ENCODE results near the gene SPAG16. TPM values are rescaled to one million over a fixed set of nuclear protein-coding genes. Genes with fewer than 3 reads are reported as not detected.
"Not testable (repeated sequence)": the region's sequence is repeated elsewhere in the genome, so short reads cannot be mapped to it uniquely, and the experiment has no call there.

The SPAG16 gene
- total RNA-seq, 1 experiment from 2014 or later: 16.6 TPM

GRCh38 chr2:213691351-213691750 lies 407.1 kb downstream of the SPAG16 start:
- no peak for DNase-seq (ENCODE audit: low read depth)

- no peak for DNase-seq (ENCODE audit: low read depth)
Measured at GRCh38 chr2:213696442-213696841, 412.2 kb downstream of the SPAG16 start.

GRCh38 chr2:213701365-213701764 lies 417.1 kb downstream of the SPAG16 start:
- DNase-seq (ENCODE audit: low read depth): not testable (repeated sequence)

GRCh38 chr2:213703406-213704098 lies 419.3 kb downstream of the SPAG16 start:
- DNase-seq (ENCODE audit: low read depth): no peak

DNA sequence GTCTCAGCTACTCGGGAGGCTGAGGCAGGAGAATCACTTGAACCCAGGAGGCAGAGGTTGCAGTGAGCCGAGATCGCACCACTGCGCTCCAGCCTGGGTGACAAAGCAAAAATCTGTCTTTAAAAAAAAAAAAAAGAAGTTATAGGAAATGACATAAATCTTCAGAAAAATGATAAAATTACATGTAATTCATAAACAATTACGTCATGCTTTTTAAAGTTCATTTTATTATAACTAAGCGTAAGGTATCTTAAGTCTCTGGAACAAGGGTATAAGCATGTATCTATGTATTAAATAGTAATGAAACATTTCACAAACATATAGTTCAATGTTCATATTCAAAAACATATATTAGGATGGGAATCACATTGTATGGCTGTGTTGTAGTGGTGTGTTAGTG lies 425.9 kb downstream of the SPAG16 start:
- DNase-seq (ENCODE audit: low read depth): no peak

DNA sequence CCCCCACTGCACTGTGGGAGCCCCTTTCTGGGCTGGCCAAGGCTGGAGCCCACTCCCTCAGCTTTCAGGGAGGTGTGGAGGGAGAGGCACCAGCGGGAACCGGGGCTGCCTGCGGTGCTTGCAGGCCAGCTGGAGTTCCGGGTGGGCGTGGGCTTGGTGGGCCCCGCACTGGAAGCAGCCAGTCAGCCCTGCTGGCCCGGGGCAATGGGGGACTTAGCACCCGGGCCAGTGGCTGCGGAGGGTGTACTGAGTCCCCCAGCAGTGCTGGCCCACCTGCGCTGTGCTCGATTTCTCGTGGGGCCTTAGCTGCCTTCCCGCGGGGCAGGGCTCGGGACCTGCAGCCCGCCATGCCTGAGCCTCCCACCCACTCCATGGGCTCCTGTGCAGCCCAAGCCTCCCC lies 434.1 kb downstream of the SPAG16 start:
- not testable (repeated sequence) for DNase-seq (ENCODE audit: low read depth)

DNA sequence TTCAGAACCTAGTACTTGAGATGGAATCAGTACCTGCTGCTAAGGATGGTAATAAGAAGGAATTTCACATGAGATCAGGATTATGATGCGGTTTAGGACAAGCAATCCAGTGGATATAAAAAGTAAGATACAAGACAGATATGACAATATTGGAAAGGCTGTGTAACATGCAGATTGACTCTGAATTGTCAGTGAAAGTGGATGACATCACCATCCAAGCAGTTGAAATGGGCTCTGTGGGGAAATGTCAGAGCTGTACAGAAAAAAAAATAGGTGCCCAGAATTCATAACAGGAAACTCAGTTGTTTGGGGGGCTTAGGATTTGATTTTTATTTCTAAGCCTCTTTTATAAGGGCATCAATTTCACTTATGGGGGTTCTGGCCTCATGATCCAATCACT lies 438.3 kb downstream of the SPAG16 start:
- DNase-seq (ENCODE audit: low read depth): no peak

DNA sequence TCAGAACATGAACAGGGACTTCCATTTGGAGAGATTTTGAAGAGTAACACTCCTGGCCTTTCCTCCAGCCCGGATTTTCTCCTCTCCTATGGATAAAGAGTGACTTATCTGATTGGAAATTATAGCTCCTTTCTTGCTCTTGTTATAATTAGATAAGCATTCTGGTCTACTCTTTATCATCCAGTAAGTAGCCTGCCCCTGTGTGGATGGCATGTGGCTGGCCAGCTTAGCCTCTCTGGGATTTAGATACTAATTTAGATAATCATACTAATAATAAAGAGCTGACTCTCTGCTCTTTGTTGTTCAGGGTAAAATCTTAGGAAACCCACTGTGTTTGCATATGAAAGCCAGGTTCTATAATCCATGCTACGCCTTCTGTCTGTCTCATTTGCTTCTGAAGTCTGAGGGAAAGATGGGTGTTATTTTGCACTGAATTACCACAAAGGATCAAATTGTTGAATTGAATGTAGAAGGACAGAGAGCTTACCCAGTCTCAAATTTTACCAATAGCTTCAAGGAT lies 438.8 kb downstream of the SPAG16 start:
- DNase-seq (ENCODE audit: low read depth): no peak

DNA sequence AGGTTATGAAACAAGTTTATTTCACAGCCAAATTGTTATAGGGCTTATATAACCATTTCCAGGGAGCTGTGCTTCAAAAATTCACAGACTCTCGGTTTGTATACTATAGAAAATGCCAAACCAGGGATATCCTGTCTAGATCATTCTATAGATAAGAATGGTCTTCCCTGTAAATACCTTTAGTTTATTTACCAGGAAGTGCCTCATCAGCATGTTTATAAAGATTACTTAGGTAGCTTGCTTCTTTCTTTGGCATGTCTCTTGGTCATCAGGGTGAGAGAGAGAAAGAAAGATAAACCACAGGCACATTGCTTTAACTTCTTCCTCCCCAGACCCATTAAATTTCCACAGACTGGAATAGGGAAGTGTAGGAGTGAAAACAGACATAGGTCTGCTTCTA lies 439.4 kb downstream of the SPAG16 start:
- no peak for DNase-seq (ENCODE audit: low read depth)

- DNase-seq (ENCODE audit: low read depth): no peak
Measured at GRCh38 chr2:213726101-213726500, 441.8 kb downstream of the SPAG16 start.

DNA sequence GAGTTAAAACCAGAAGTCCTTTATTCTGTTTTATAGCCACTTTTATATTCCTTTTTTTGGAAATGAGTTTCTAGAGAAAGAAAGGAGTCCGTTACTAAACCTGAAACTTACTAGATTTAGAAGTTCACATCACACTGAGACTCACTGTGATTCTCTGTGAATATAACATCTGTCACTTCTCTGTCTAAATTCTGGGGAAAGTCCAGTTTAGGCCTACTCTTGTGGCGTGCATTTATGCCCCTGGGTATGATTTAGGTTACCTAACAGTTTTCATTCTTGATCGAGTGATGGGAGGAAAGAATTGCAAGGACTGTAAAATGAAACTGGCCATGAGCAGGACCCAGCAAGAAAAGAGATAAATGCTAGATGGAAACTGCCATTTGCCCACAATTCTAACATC lies 449.6 kb downstream of the SPAG16 start:
- DNase-seq (ENCODE audit: low read depth): no peak

DNA sequence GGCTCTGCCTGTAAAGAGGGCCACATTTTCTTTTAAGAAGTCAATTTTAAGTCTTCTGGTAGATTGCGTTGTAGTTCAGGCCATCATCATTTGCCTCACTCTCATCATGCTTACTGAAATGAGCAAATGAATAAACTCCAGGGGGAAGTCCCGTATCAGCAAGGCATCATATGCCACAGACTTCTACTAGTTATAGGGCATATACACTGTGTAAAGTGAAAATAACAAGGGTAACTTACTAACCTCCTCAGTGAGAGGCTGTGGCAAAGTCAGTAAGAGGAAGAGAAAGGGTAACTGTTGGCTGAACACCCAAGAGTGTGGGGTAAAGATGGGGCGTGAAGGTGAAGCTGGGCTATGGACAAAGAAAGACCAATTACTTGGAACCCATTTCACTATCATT lies 456.2 kb downstream of the SPAG16 start:
- DNase-seq (ENCODE audit: low read depth): no peak

- DNase-seq (ENCODE audit: low read depth): no peak
Measured at GRCh38 chr2:213751446-213751845, 467.2 kb downstream of the SPAG16 start.

- no peak for DNase-seq (ENCODE audit: low read depth)
Measured at GRCh38 chr2:213752575-213752974, 468.3 kb downstream of the SPAG16 start.

- DNase-seq (ENCODE audit: low read depth): no peak
Measured at GRCh38 chr2:213757525-213757924, 473.3 kb downstream of the SPAG16 start.

DNA sequence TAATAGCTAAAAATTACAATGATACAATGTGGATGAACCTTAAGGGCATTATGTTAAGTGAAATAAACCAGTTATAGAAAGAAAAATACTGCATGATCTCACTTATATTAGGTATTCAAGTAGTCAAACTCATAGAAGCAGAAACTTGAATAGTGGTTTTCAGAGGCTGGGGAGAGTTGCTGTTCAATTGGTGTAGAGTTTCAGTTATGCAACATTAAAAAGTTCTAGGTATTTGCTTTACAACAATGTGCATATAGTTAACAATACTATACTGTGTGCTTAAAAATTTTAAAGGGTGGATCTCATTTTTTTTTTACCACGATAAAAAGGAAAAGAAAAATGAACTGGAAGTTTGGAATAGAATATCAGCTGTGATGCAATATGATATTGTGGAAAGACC lies 479.1 kb downstream of the SPAG16 start:
- no peak for DNase-seq (ENCODE audit: low read depth)

DNA sequence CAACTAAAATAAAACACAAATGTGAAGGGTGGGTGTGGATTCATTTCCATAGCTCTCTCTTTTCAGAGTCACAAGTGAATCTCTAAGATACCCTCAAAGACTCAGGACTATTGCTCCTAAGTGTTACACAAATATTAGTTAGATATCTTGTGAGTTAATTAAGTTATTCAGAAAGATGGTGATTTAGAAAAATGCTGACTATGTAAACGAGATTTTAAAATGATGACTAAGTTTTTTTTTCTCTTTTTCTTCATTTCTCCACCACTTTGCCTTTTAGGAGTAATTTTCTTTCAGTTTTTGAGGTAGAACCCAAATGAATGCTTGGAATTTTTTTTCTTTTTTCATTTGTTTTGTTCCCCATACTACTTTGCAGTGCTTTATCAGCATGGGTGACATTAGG lies 479.7 kb downstream of the SPAG16 start:
- no peak for DNase-seq (ENCODE audit: low read depth)

DNA sequence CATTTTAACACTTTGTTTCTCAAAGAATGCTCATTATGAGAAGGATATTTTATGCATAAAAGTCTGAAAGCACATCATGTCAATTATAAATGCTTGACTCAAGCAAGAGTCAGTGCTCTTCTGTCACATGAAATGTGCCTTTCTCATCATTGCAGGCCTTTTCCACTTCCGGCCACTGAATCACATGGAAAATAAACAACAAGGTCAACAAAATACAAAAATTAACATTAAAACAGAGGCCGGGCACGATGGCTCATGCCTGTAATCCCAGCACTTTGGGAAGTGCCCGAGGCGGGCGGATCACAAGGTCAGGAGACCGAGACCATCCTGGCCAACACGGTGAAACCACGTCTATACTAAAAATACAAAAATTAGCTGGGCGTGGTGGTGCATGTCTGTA lies 480.6 kb downstream of the SPAG16 start:
- DNase-seq (ENCODE audit: low read depth): no peak

- no peak for DNase-seq (ENCODE audit: low read depth)
Measured at GRCh38 chr2:213766062-213766461, 481.8 kb downstream of the SPAG16 start.

DNA sequence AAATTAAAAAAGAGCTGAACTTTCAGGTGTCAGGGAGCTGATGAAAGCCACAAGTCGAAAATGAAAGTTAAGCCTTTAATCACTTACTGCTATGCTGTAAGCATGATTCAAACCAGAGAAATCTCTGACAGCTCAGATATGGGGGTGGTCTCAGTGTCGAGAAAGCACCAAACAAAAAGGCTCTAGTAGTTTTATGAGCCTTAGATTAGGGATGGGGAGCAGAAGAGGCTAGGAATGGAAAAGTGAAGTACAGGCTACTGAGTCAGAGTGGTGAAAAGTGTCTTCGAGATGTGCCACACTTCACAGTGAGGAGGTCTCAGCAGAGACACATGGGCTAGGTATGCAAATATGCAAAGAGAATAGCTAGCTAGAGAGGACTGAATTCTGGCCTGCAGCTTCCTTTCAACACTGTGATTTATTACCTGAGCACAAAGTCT lies 482.2 kb downstream of the SPAG16 start:
- DNase-seq (ENCODE audit: low read depth): no peak

DNA sequence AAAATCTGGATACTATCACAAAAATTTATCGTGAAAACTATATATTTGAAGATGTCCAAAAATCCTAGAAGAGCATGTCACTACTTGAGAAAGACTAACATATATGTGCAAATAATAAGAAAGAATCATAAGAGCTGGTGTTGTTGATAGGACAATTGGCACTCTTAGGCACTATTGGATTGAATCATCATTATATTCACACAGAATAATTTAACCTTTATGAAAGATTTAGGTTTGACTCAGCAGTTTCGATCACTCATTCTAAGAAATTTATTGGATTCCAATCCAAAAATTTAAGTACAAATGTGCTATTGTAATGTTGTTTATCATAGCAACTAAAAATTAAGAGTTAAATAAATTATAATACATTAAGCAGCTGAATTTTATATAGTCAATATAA lies 503.6 kb downstream of the SPAG16 start:
- no peak for DNase-seq (ENCODE audit: low read depth)

DNA sequence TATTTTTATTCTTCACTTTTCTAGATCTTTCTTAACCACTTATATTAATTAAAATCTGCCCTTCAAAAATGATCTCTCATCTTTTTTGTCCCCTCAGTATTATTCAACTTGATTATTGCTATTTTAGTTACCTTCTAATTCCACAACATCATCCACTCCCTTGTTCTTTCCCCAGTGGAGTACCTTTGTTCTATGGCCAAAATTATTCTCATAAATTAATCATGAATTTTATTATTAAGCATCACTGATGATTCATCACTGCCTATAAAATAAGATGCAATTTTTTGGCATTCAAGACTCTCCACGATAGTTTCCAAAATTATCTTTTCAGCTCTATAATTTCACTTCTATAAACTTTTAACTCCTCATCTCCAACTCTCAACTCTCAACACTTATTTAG lies 505.7 kb downstream of the SPAG16 start:
- DNase-seq (ENCODE audit: low read depth): no peak

DNA sequence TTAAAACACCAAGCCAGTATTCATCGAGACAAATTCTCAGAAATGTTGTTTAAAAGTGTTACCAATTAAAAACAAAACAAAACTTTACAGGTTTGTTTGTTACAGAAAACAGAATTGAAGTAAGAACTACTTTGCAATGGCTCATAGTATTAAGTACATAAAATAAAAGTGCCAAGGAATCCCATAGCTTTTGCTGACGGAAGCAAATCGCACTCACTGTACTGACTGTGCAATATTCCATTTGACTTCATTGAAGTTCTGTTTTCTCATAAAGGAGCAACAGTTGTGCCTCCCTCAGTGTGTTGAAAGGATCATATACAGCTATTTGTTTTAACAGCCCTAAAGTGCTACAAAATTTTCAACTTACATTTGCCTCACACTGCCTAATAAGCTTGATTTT lies 507.8 kb downstream of the SPAG16 start:
- DNase-seq (ENCODE audit: low read depth): no peak

DNA sequence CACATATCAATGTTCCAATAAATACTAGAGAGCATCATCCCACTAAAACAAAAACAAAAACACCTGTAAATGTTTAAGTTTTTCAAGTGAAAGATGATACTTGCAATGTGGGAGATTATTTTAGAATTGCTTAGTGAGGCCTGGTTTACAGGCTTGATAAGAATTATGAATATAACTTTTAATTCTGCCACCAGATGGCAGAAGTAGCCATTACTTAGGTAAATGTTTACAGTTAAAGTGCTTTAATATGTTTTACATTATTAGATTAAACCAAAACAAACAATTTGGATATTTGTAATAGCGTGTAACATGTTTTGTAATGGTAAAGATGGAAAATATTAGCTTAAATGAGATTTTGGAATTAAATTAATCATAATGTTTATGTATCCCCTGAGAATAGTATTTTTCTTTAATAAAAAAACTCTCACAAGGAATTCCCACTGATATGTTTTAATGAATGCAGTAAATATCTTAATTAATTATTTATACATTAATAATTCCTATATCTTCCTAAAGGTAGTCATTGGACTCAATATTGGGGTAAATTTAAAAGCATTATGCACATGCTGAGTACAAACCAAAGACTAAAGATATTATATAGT lies 522.0 kb downstream of the SPAG16 start:
- no peak for DNase-seq (ENCODE audit: low read depth)
